IPS DF 6.9 (cell line): ENCODE data around the gene CWC25.

Experiments
- DNase-seq: peaks from one replicate; pipeline ENCODE4 v3.0.0-alpha.2; 2013; ENCODE audit warnings: low read depth, low spot score
- H3K27ac ChIP-seq: one replicate; pipeline ENCODE4 v1.5.1; 2013; ENCODE audit warnings: low read length, control low read depth
- H3K27me3 ChIP-seq: 2 replicates; pipeline ENCODE4 v1.6.1; 2013; ENCODE audit warnings: mild to moderate bottlenecking, low read length; ENCODE audit not compliant: control insufficient read depth, insufficient read depth
- H3K36me3 ChIP-seq: 2 replicates; pipeline ENCODE4 v1.6.1; 2013; ENCODE audit warnings: low read length; ENCODE audit not compliant: control insufficient read depth, insufficient read depth
- H3K4me1 ChIP-seq: 2 replicates; pipeline ENCODE4 v1.6.1; 2013; ENCODE audit warnings: low read length; ENCODE audit not compliant: control insufficient read depth, insufficient read depth
- H3K4me3 ChIP-seq: 2 replicates; pipeline ENCODE4 v1.5.1; 2013; ENCODE audit warnings: mild to moderate bottlenecking, low read length
- H3K9me3 ChIP-seq: 2 replicates; pipeline ENCODE4 v1.6.1; 2013; ENCODE audit warnings: low read length, inconsistent platforms; ENCODE audit not compliant: control insufficient read depth, insufficient read depth
- WGBS: extraction: QIAGEN DNeasy Blood & Tissue Kit; methylation state at CpG from one replicate; pipeline ENCODE4 v1.1.7; 2013; ENCODE audit warnings: mixed read lengths, missing lambda C conversion rate; ENCODE audit not compliant: insufficient read length, insufficient coverage; 5-methylcytosine and 5-hydroxymethylcytosine counted together

Gene CWC25

GRCh38 chr17:38751808-38752307 is 73.3 kb downstream of the CWC25 start:
- Histone ChIP-seq H3K36me3 (peaks cover 8% of the 10 kb centered on the region; the same call in 1 of the 2 replicates), H3K4me3 (peak overlapping the region; percentile 65; the same call in 1 of the 2 replicates), H3K27me3 (no peaks in the 10 kb centered on the region), H3K9me3 (no peaks in the 10 kb centered on the region), H3K27ac (no peak overlapping the region), H3K4me1 (no peaks in the 10 kb centered on the region)
- no CpG with 5 or more reads among the region's 44 CpGs for WGBS
- no peak for DNase-seq

GRCh38 chr17:38751144-38751807 is 73.8 kb downstream of the CWC25 start:
- H3K27ac ChIP-seq = no peak overlapping the region
- peaks cover 8% of the 10 kb centered on the region; the same call in 1 of the 2 replicates for H3K36me3 ChIP-seq
- WGBS = no CpG with 5 or more reads among the region's 10 CpGs
- no peaks in the 10 kb centered on the region for H3K27me3 ChIP-seq
- no peaks in the 10 kb centered on the region for H3K9me3 ChIP-seq
- DNase-seq = no peak
- H3K4me3 ChIP-seq = peak overlapping the region; percentile 72; the same call in 1 of the 2 replicates
- no peaks in the 10 kb centered on the region; the same call in 1 of the 2 replicates for H3K4me1 ChIP-seq
